Ishikawa (cell line): ENCODE results near the gene TM2D3.

ENCODE experiments used
- CEBPB ChIP-seq: IDR thresholded peaks from 2 replicates; pipeline ENCODE4 v1.6.1; 2012
- CREB1 ChIP-seq: IDR thresholded peaks from 2 replicates; pipeline ENCODE4 v1.6.1; 2012; ENCODE audit warnings: low read depth
- EGR1 ChIP-seq: IDR thresholded peaks from 2 replicates; pipeline ENCODE4 v1.6.1; 2012
- EP300 ChIP-seq: IDR thresholded peaks from 2 replicates; pipeline ENCODE4 v1.6.1; 2012; ENCODE audit warnings: borderline replicate concordance
- RAD21 ChIP-seq: IDR thresholded peaks from 2 replicates; pipeline ENCODE4 v1.6.1; 2012; ENCODE audit warnings: low read depth
- REST ChIP-seq: IDR thresholded peaks from 2 replicates; pipeline ENCODE4 v1.6.1; 2012; ENCODE audit warnings: low read depth, mild to moderate bottlenecking
- TAF1 ChIP-seq: IDR thresholded peaks from 2 replicates; pipeline ENCODE4 v1.6.1; 2012; ENCODE audit warnings: low read depth, mild to moderate bottlenecking
- TCF12 ChIP-seq: IDR thresholded peaks from 2 replicates; pipeline ENCODE4 v1.6.1; 2012; ENCODE audit warnings: low read depth
- TEAD4 ChIP-seq: IDR thresholded peaks from 2 replicates; pipeline ENCODE4 v1.6.1; 2012
- USF1 ChIP-seq: IDR thresholded peaks from 2 replicates; pipeline ENCODE4 v1.6.1; 2012
- YY1 ChIP-seq: IDR thresholded peaks from 2 replicates; pipeline ENCODE4 v1.6.1; 2012; ENCODE audit warnings: low read depth
- ZBTB7A ChIP-seq: IDR thresholded peaks from 2 replicates; pipeline ENCODE4 v1.6.1; 2012; ENCODE audit warnings: low read depth
- TF ChIP-seq, protein P1 (sequence below): IDR thresholded peaks from 2 replicates; pipeline ENCODE4 v1.6.1; 2012

GRCh38 chr15:101679806-101680205 lies 27.6 kb upstream of the TM2D3 start:
- TF ChIP-seq REST = no peak
- no peak for TF ChIP-seq RAD21
- TF ChIP-seq EP300 = no peak
- no peak for TF ChIP-seq TCF12
- TF ChIP-seq USF1 = no peak
- no peak for TF ChIP-seq CEBPB
- TF ChIP-seq TEAD4 = no peak
- TF ChIP-seq TAF1 = no peak
- no peak for TF ChIP-seq YY1
- TF ChIP-seq, protein P1, sequence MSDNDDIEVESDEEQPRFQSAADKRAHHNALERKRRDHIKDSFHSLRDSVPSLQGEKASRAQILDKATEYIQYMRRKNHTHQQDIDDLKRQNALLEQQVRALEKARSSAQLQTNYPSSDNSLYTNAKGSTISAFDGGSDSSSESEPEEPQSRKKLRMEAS = no peak
- TF ChIP-seq CREB1 = no peak
- no peak for TF ChIP-seq EGR1
- no peak for TF ChIP-seq ZBTB7A
